NCI-H187 (cell line): Measurements from ENCODE around the gene ART4.
A peak's percentile ranks its signal among the peaks of the same experiment; 100 is the strongest.

Experiments used
- DNase-seq, 2 experiments: peaks; one replicate each; lab custom pipeline; 2025; lab: John Stamatoyannopoulos, UW

Gene ART4

GRCh38 chr12:14843425-14843887 is at the start of gene ART4:
Gene ART4 (minus strand): TSS chr12:14843526. CDS start chr12:14843113, 413 bp downstream.
- DNase-seq = no peak

- DNase-seq = no peak
Observed at GRCh38 chr12:14892726-14893505, 49.6 kb upstream of the ART4 start.

GRCh38 chr12:14890701-14891100 is 47.4 kb upstream of the ART4 start:
- no peak for DNase-seq

- DNase-seq = no peak
Observed at GRCh38 chr12:14886271-14886670, 42.9 kb upstream of the ART4 start.

- no peak for DNase-seq
Observed at GRCh38 chr12:14885718-14886221, 42.4 kb upstream of the ART4 start, which contains the start of gene MGP. Gene MGP (minus strand): TSS chr12:14885854. CDS start chr12:14885791, 63 bp downstream.

GRCh38 chr12:14884458-14884878 is 41.1 kb upstream of the ART4 start:
- peak; percentile 24 to 41 for DNase-seq

- DNase-seq = no peak
Observed at GRCh38 chr12:14883686-14884085, 40.4 kb upstream of the ART4 start.

GRCh38 chr12:14880890-14881453 is 37.6 kb upstream of the ART4 start:
- DNase-seq = no peak

GRCh38 chr12:14879222-14879933 is 36.1 kb upstream of the ART4 start:
- no peak for DNase-seq

GRCh38 chr12:14878488-14878887 is 35.2 kb upstream of the ART4 start:
- DNase-seq = no peak

- DNase-seq = no peak
Observed at GRCh38 chr12:14876833-14877232, 33.5 kb upstream of the ART4 start.

GRCh38 chr12:14874882-14875281 is 31.6 kb upstream of the ART4 start:
- no peak for DNase-seq

GRCh38 chr12:14873440-14874185 is 30.3 kb upstream of the ART4 start:
- DNase-seq = no peak

GRCh38 chr12:14871886-14872285 is 28.6 kb upstream of the ART4 start:
- DNase-seq = no peak

- no peak for DNase-seq
Observed at GRCh38 chr12:14871247-14871646, 27.9 kb upstream of the ART4 start.

GRCh38 chr12:14868916-14869506 is 25.7 kb upstream of the ART4 start:
- DNase-seq = no peak

- no peak for DNase-seq
Observed at GRCh38 chr12:14860490-14860889, 17.2 kb upstream of the ART4 start.

GRCh38 chr12:14858513-14858912 is 15.2 kb upstream of the ART4 start:
- no peak for DNase-seq

- DNase-seq = no peak
Observed at GRCh38 chr12:14854586-14855183, 11.4 kb upstream of the ART4 start.

- DNase-seq = no peak
Observed at GRCh38 chr12:14853961-14854360, 10.6 kb upstream of the ART4 start.

- DNase-seq = no peak
Observed at GRCh38 chr12:14852880-14853279, 9.6 kb upstream of the ART4 start.
